ENCODE measurements around the gene DCP2.

DNA sequence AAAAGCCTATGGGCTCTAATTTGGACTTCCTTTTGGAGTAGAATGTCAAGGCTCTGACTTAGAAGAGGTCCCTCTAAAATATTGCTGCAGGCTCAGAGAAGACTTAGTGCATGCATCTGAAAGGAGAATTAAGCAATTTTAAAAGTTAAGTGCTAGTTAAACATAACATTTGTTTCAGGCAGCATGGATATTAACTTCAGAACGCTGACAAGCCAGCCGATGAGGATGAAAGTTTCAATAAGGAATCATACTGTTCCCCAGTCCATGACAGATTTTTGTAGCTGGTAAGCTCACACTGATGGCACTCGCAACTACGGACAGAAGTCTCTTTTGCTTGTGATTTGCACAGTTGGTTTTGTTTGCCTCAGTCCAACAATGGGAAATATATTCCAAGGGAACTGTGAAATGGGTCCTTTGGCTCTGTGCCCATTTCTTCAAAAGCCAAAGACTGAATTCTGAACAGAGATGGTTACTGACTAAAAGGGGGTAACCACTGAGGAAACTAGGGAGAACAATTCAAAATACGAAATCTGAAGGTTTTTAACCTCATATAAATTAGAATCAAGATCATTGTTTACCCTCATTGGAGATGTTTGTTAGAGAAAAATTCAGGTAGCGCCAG is 47.6 kb downstream of the DCP2 start:
- TF ChIP-seq POLR2AphosphoS5 (IDR thresholded peaks at IDR 0.05) (no peak), CTCF (IDR thresholded peaks at IDR 0.05) (no peak), POLR2A (IDR thresholded peaks at IDR 0.05) (no peak), EP300 (IDR thresholded peaks at IDR 0.05) (no peak)
